Measurements from ENCODE around the gene SNCB.

Gene SNCB

GRCh38 chr5:176661676-176662075 is 31.3 kb upstream of the SNCB start:
- in situ Hi-C loops (cut with MboI; ENCODE audit: low sequenced_read_pairs), result loop anchor here (10.0 kb wide), 1 partner anchor 293 kb away; no protein-coding TSS in a partner anchor

- in situ Hi-C loops (cut with MboI; ENCODE audit: low sequenced_read_pairs), result loop anchor here (10.0 kb wide), 1 partner anchor 294 kb away; no protein-coding TSS in a partner anchor
Measured at GRCh38 chr5:176660860-176661641, 30.7 kb upstream of the SNCB start.

- in situ Hi-C loops (cut with MboI; ENCODE audit: low sequenced_read_pairs), result loop anchor here (10.0 kb wide), 1 partner anchor 294 kb away; no protein-coding TSS in a partner anchor
Measured at GRCh38 chr5:176660530-176660859, 30.2 kb upstream of the SNCB start.

- in situ Hi-C loops (cut with MboI; ENCODE audit: low sequenced_read_pairs), result loop anchor here (10.0 kb wide), 1 partner anchor 295 kb away; no protein-coding TSS in a partner anchor
Measured at GRCh38 chr5:176659860-176660461, 29.6 kb upstream of the SNCB start.

- in situ Hi-C loops (cut with MboI; ENCODE audit: low sequenced_read_pairs), result no loop called here
Measured at GRCh38 chr5:176659512-176659839, 29.1 kb upstream of the SNCB start.

- in situ Hi-C loops (cut with MboI; ENCODE audit: low sequenced_read_pairs), result no loop called here
Measured at GRCh38 chr5:176658817-176659511, 28.6 kb upstream of the SNCB start.

GRCh38 chr5:176658007-176658599 is 27.8 kb upstream of the SNCB start:
- in situ Hi-C loops (cut with MboI; ENCODE audit: low sequenced_read_pairs), result no loop called here

GRCh38 chr5:176656467-176656990 is 26.2 kb upstream of the SNCB start:
- in situ Hi-C loops (cut with MboI; ENCODE audit: low sequenced_read_pairs), result no loop called here

GRCh38 chr5:176654856-176655255 is 24.5 kb upstream of the SNCB start:
- in situ Hi-C loops (cut with MboI; ENCODE audit: low sequenced_read_pairs), result no loop called here

GRCh38 chr5:176653401-176654385 is 23.4 kb upstream of the SNCB start:
- in situ Hi-C loops (cut with MboI; ENCODE audit: low sequenced_read_pairs), result no loop called here

GRCh38 chr5:176652136-176652535 is 21.8 kb upstream of the SNCB start:
- in situ Hi-C loops (cut with MboI; ENCODE audit: low sequenced_read_pairs), result no loop called here

GRCh38 chr5:176651472-176651980 is 21.2 kb upstream of the SNCB start:
- in situ Hi-C loops (cut with MboI; ENCODE audit: low sequenced_read_pairs), result no loop called here

GRCh38 chr5:176650354-176650884 is 20.1 kb upstream of the SNCB start:
- in situ Hi-C loops (cut with MboI; ENCODE audit: low sequenced_read_pairs), result no loop called here

GRCh38 chr5:176648474-176649194 is 18.3 kb upstream of the SNCB start:
- in situ Hi-C loops (cut with MboI; ENCODE audit: low sequenced_read_pairs), result no loop called here

- in situ Hi-C loops (cut with MboI; ENCODE audit: low sequenced_read_pairs), result no loop called here
Measured at GRCh38 chr5:176647843-176648473, 17.6 kb upstream of the SNCB start.

GRCh38 chr5:176647030-176647842 is 16.9 kb upstream of the SNCB start, which contains the start of gene TSPAN17:
Gene TSPAN17, plus strand, starts transcription at chr5:176647484. Its CDS starts 132 bp downstream, at chr5:176647616.
- in situ Hi-C loops (cut with MboI; ENCODE audit: low sequenced_read_pairs), result no loop called here

GRCh38 chr5:176646707-176647029 is 16.3 kb upstream of the SNCB start:
- in situ Hi-C loops (cut with MboI; ENCODE audit: low sequenced_read_pairs), result no loop called here
